Measurements from ENCODE around the gene IFNAR2. TPM values are rescaled to one million over a fixed set of nuclear protein-coding genes. Genes with fewer than 3 reads are reported as not detected.

IFNAR2 gene
- total RNA-seq, 4 donors from 2014 or later = 0.20 to 16.5 (median 5.1) TPM

DNA sequence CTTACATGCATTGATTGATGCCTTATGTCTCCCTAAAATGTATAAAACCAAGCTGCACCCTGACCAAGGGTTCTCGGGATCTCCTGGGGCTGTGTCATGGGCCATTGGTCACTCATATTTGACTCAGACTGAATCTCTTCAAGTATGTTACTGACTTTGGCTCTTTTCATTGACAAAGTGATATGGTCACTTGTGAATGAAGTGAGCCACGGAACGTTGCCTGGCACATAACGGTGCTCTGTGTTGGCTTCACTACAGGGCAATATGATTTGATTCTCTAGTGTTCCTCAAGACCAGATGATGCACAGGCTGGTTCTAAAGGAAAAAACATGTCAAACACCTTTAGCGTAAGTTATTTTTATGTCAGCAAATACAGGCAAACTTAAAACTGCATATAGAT lies 25.0 kb downstream of the IFNAR2 start:
- WGBS, 2 donors (ENCODE audit: low coverage in 1 of 2) = 91 to 100% methylated on average over 2 to 5 of the region's 5 CpGs
- H3K27ac ChIP-seq = no peak overlapping the region
- no peak for DNase-seq
- intact Hi-C loops (cut with DNase I; ENCODE audit: low total_unique reads) = no loop called here
- no peaks in the 10 kb centered on the region for H3K9me3 ChIP-seq
- TF ChIP-seq POLR2A (IDR thresholded peaks at IDR 0.05) (no peak), POLR2AphosphoS5 (IDR thresholded peaks at IDR 0.05) (no peak), EP300 (IDR thresholded peaks at IDR 0.05; ENCODE audit: low read depth) (no peak)
- TF ChIP-seq, protein P1, sequence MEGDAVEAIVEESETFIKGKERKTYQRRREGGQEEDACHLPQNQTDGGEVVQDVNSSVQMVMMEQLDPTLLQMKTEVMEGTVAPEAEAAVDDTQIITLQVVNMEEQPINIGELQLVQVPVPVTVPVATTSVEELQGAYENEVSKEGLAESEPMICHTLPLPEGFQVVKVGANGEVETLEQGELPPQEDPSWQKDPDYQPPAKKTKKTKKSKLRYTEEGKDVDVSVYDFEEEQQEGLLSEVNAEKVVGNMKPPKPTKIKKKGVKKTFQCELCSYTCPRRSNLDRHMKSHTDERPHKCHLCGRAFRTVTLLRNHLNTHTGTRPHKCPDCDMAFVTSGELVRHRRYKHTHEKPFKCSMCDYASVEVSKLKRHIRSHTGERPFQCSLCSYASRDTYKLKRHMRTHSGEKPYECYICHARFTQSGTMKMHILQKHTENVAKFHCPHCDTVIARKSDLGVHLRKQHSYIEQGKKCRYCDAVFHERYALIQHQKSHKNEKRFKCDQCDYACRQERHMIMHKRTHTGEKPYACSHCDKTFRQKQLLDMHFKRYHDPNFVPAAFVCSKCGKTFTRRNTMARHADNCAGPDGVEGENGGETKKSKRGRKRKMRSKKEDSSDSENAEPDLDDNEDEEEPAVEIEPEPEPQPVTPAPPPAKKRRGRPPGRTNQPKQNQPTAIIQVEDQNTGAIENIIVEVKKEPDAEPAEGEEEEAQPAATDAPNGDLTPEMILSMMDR (IDR thresholded peaks at IDR 0.05) = no peak
- H3K4me1 ChIP-seq = no peaks in the 10 kb centered on the region
- no peaks in the 10 kb centered on the region for H3K27me3 ChIP-seq
- H3K36me3 ChIP-seq = peaks cover 0 to 27% (median 0%) of the 10 kb centered on the region in 4 donors
- in situ Hi-C loops (cut with MboI; ENCODE audit: low pct_ligation_motif_present in 1 of 4, low pct_unique_long_range_greater_than_20kb in 1 of 4, low sequenced_read_pairs in 3 of 4) = no loop called here
- no peak overlapping the region for H3K4me3 ChIP-seq

GRCh38 chr21:33255404-33255803 lies 25.7 kb downstream of the IFNAR2 start:
- no peak for DNase-seq
- no peak overlapping the region for H3K27ac ChIP-seq
- H3K4me1 ChIP-seq = no peaks in the 10 kb centered on the region
- no peak overlapping the region for H3K4me3 ChIP-seq
- peaks cover 0 to 27% (median 0%) of the 10 kb centered on the region in 4 donors for H3K36me3 ChIP-seq
- H3K9me3 ChIP-seq = no peaks in the 10 kb centered on the region
- WGBS, 2 donors (ENCODE audit: low coverage in 1 of 2) = 53% methylated on average over 1 of the region's 1 CpG; no CpG with 5 or more reads in 1 of the 2 donors
- H3K27me3 ChIP-seq = no peaks in the 10 kb centered on the region
- intact Hi-C loops (cut with DNase I; ENCODE audit: low total_unique reads) = no loop called here
- in situ Hi-C loops (cut with MboI; ENCODE audit: low pct_ligation_motif_present in 1 of 4, low pct_unique_long_range_greater_than_20kb in 1 of 4, low sequenced_read_pairs in 3 of 4) = no loop called here
- TF ChIP-seq POLR2A (IDR thresholded peaks at IDR 0.05) (no peak), EP300 (IDR thresholded peaks at IDR 0.05; ENCODE audit: low read depth) (no peak), POLR2AphosphoS5 (IDR thresholded peaks at IDR 0.05) (no peak)
- TF ChIP-seq, protein P1 (IDR thresholded peaks at IDR 0.05) = no peak

GRCh38 chr21:33256019-33256418 lies 26.3 kb downstream of the IFNAR2 start:
- Histone ChIP-seq H3K36me3 (peaks cover 0 to 22% (median 0%) of the 10 kb centered on the region in 4 donors), H3K4me3 (no peak overlapping the region), H3K27ac (no peak overlapping the region), H3K27me3 (no peaks in the 10 kb centered on the region), H3K4me1 (no peaks in the 10 kb centered on the region), H3K9me3 (no peaks in the 10 kb centered on the region)
- in situ Hi-C loops (cut with MboI; ENCODE audit: low pct_ligation_motif_present in 1 of 4, low pct_unique_long_range_greater_than_20kb in 1 of 4, low sequenced_read_pairs in 3 of 4) (no loop called here), intact Hi-C loops (cut with DNase I; ENCODE audit: low total_unique reads) (no loop called here)
- 84 to 92% methylated on average over 3 to 6 of the region's 6 CpGs for WGBS, 2 donors (ENCODE audit: low coverage in 1 of 2)
- TF ChIP-seq, protein P1 (IDR thresholded peaks at IDR 0.05) = no peak
- TF ChIP-seq POLR2AphosphoS5 (IDR thresholded peaks at IDR 0.05) (no peak), EP300 (IDR thresholded peaks at IDR 0.05; ENCODE audit: low read depth) (no peak), POLR2A (IDR thresholded peaks at IDR 0.05) (no peak)
- no peak for DNase-seq

DNA sequence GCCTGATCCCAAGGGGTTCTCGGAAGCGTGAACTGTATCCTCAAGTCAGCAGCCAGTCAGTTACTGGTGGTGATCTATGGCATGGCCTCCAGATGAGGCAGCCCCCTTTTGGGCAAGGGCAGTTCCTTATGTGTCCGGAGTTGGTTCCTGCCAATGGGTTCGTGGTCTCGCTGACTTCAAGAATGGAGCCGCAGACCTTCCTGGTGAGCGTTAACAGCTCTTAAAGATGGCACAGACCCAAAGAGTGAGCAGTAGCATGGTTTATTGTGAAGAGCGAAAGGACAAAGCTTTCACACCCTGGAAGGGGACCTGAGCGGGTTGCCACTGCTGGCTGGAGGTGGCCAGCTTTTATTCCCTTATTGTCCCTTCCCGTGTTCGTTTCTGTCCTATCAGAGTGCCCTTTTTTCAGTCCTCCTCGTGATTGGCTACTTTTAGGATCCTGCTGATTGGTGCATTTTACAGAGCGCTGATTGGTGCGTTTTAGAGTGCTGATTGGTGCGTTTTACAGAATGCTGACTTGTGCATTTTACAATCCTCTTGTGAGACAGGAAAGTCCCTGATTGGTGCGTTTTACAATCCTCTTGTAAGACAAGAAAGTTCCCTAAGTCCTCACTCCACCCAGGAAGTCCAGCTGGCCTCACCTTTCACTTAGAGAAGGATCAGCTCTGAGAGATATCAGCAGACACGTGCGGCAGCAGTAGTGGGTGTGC lies 27.5 kb downstream of the IFNAR2 start:
- in situ Hi-C loops (cut with MboI; ENCODE audit: low pct_ligation_motif_present in 1 of 4, low pct_unique_long_range_greater_than_20kb in 1 of 4, low sequenced_read_pairs in 3 of 4) = no loop called here
- intact Hi-C loops (cut with DNase I; ENCODE audit: low total_unique reads) = no loop called here
- no peak for TF ChIP-seq POLR2AphosphoS5 (IDR thresholded peaks at IDR 0.05)
- TF ChIP-seq, protein P1 (IDR thresholded peaks at IDR 0.05) = no peak
- TF ChIP-seq EP300 (IDR thresholded peaks at IDR 0.05; ENCODE audit: low read depth) = no peak
- no peak for TF ChIP-seq POLR2A (IDR thresholded peaks at IDR 0.05)
- H3K4me1 ChIP-seq = no peaks in the 10 kb centered on the region
- H3K9me3 ChIP-seq = no peaks in the 10 kb centered on the region
- WGBS, 2 donors (ENCODE audit: low coverage in 1 of 2) = 97 to 100% methylated on average over 2 to 18 of the region's 18 CpGs
- no peak for DNase-seq
- no peaks in the 10 kb centered on the region for H3K27me3 ChIP-seq
- H3K36me3 ChIP-seq = peaks cover 0 to 22% (median 0%) of the 10 kb centered on the region in 4 donors
- H3K27ac ChIP-seq = no peak overlapping the region
- no peak overlapping the region for H3K4me3 ChIP-seq

Measured in transverse colon (tissue), 4 donors.